Neural progenitor cell (in vitro differentiated cells): ENCODE data around the gene RBP5. TPM values are rescaled to one million over a fixed set of nuclear protein-coding genes. Genes with fewer than 3 reads are reported as not detected.

Source experiments
- DNase-seq: peaks from one replicate; pipeline ENCODE4 v3.0.0-alpha.2; 2016; ENCODE audit warnings: low spot score
- H2AFZ ChIP-seq: fragments of 200-600 bp; sonication (generic); replicated peaks from 2 replicates; pipeline ENCODE4 v1.6.1; 2016; ENCODE audit warnings: antibody characterized with exemption
- H3F3A ChIP-seq: fragments of 200-600 bp; sonication (generic); 2 replicates; pipeline ENCODE4 v1.6.1; 2016; ENCODE audit warnings: antibody characterized with exemption, low read depth
- H3K27ac ChIP-seq: fragments of 200-600 bp; sonication (generic); 2 replicates; pipeline ENCODE4 v1.5.1; 2016; ENCODE audit warnings: mild to moderate bottlenecking
- H3K27me3 ChIP-seq: fragments of 200-600 bp; sonication (generic); 2 replicates; pipeline ENCODE4 v1.6.1; 2016; ENCODE audit warnings: mild to moderate bottlenecking, moderate library complexity
- H3K36me3 ChIP-seq: fragments of 200-600 bp; sonication (generic); 2 replicates; pipeline ENCODE4 v1.5.1; 2016
- H3K4me1 ChIP-seq: fragments of 200-600 bp; sonication (generic); 2 replicates; pipeline ENCODE4 v1.6.1; 2016; ENCODE audit warnings: mixed run types
- H3K4me2 ChIP-seq: fragments of 200-600 bp; sonication (generic); 2 replicates; pipeline ENCODE4 v1.6.1; 2016
- H3K4me3 ChIP-seq: fragments of 200-600 bp; sonication (generic); 2 replicates; pipeline ENCODE4 v1.5.1; 2016
- H3K79me2 ChIP-seq: fragments of 200-600 bp; sonication (generic); 2 replicates; pipeline ENCODE4 v1.6.1; 2016; ENCODE audit warnings: low read depth
- H3K9ac ChIP-seq: fragments of 200-600 bp; sonication (generic); 2 replicates; pipeline ENCODE4 v1.6.1; 2016
- H3K9me3 ChIP-seq: fragments of 200-600 bp; sonication (generic); 2 replicates; pipeline ENCODE4 v1.5.1; 2016; ENCODE audit warnings: low read depth
- H4K20me1 ChIP-seq: fragments of 200-600 bp; sonication (generic); 2 replicates; pipeline ENCODE4 v1.6.1; 2016; ENCODE audit warnings: low read depth
- H3K27ac Mint-ChIP-seq: 3 replicates; pipeline ENCODE4 v1.8.0; 2021; ENCODE audit warnings: mixed read lengths
- H3K27me3 Mint-ChIP-seq: 2 replicates; pipeline ENCODE4 v1.8.0; 2022; ENCODE audit warnings: low read depth, mild to moderate bottlenecking, inconsistent platforms, moderate library complexity, mixed read lengths; ENCODE audit not compliant: insufficient read depth
- H3K36me3 Mint-ChIP-seq: 3 replicates; pipeline ENCODE4 v1.8.0; 2021; ENCODE audit warnings: mixed read lengths
- H3K4me1 Mint-ChIP-seq: 3 replicates; pipeline ENCODE4 v1.8.0; 2021; ENCODE audit warnings: mixed read lengths
- H3K4me3 Mint-ChIP-seq: 3 replicates; pipeline ENCODE4 v1.8.0; 2021; ENCODE audit warnings: mild to moderate bottlenecking, moderate library complexity, mixed read lengths
- H3K9me3 Mint-ChIP-seq: 3 replicates; pipeline ENCODE4 v1.8.0; 2020; ENCODE audit warnings: mixed read lengths
- EZH2 ChIP-seq: fragments of 200-600 bp; sonication (generic); IDR thresholded peaks from 2 replicates; pipeline ENCODE4 v1.6.1; 2017; ENCODE audit warnings: antibody characterized with exemption, mild to moderate bottlenecking, moderate library complexity
- EZH2phosphoT487 ChIP-seq: fragments of 200-600 bp; sonication (generic); IDR thresholded peaks from 2 replicates; pipeline ENCODE4 v1.6.1; 2017; ENCODE audit warnings: antibody characterized with exemption
- total RNA-seq: library from RNA; depleted of rRNA; stranded (reverse); fragments of >200 nt; gene quantifications from 2 replicates; pipeline ENCODE4 v1.2.3, GENCODE V29; 2015; ENCODE audit warnings: low replicate concordance
- TF ChIP-seq, protein P1 (sequence below): fragments of 200-600 bp; sonication (generic); IDR thresholded peaks from 2 replicates; pipeline ENCODE4 v1.5.1; 2017; ENCODE audit warnings: antibody characterized with exemption, mild to moderate bottlenecking

RBP5 gene
- total RNA-seq, 1 donor from 2014 or later: not detected

DNA sequence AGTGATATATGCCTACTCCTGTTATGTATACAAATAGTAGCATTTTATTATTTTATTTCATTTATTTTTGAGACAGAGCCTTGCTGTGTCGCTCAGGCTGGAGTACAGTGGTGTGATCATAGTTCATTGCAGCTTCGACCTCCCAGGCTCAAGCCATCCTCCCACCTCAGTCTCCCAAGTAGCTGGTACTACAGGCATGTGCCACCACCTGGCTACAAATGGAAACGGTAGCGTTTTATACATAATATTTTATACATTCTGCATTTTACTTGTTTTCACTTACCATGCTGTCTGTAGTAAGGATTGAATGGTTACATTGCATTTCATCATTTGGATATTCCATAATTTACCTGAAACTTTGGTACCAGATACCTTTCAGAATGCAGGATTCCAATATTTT is 50.5 kb downstream of the RBP5 start:
- no peaks in the 10 kb centered on the region for H3K79me2 ChIP-seq
- TF ChIP-seq EZH2phosphoT487 (no peak), EZH2 (no peak)
- TF ChIP-seq, protein P1, sequence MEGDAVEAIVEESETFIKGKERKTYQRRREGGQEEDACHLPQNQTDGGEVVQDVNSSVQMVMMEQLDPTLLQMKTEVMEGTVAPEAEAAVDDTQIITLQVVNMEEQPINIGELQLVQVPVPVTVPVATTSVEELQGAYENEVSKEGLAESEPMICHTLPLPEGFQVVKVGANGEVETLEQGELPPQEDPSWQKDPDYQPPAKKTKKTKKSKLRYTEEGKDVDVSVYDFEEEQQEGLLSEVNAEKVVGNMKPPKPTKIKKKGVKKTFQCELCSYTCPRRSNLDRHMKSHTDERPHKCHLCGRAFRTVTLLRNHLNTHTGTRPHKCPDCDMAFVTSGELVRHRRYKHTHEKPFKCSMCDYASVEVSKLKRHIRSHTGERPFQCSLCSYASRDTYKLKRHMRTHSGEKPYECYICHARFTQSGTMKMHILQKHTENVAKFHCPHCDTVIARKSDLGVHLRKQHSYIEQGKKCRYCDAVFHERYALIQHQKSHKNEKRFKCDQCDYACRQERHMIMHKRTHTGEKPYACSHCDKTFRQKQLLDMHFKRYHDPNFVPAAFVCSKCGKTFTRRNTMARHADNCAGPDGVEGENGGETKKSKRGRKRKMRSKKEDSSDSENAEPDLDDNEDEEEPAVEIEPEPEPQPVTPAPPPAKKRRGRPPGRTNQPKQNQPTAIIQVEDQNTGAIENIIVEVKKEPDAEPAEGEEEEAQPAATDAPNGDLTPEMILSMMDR: no peak
- Mint-ChIP-seq H3K4me1 (no peaks in the 10 kb centered on the region), H3K9me3 (peaks cover under 1% of the 10 kb centered on the region), H3K27ac (no peak overlapping the region), H3K4me3 (no peak overlapping the region), H3K36me3 (no peaks in the 10 kb centered on the region), H3K27me3 (peaks cover 3% of the 10 kb centered on the region)
- no peaks in the 10 kb centered on the region for H3K9me3 ChIP-seq
- H3F3A ChIP-seq: no peaks in the 10 kb centered on the region
- DNase-seq: no peak
- H3K9ac ChIP-seq: no peak overlapping the region
- no peak overlapping the region for H3K27ac ChIP-seq
- no peak overlapping the region for H3K4me2 ChIP-seq
- no peaks in the 10 kb centered on the region for H3K36me3 ChIP-seq
- H4K20me1 ChIP-seq: no peaks in the 10 kb centered on the region
- H2AFZ ChIP-seq: no peak overlapping the region
- no peak overlapping the region for H3K4me3 ChIP-seq
- H3K4me1 ChIP-seq: peaks cover 4% of the 10 kb centered on the region
- no peaks in the 10 kb centered on the region for H3K27me3 ChIP-seq

DNA sequence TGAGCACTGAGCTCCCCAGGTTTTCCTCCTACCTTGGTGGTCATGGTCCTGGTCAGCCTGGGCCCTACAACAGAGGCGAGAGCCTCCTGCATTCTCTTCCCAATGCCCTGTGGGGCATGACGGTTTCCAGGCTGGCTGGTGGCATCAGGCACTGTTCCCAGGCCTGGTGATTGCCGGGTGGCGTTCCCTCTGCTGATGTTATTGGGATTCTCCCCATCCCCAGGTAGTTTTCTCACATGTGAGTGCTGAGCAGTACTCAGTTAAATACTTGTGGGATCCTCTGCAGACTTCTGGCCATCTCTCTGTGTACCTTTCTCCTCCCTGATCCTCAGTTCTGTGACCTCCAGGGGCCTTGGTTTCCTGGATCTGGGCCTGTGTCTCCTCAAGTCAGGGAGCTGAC is 52.2 kb downstream of the RBP5 start:
- no peaks in the 10 kb centered on the region for H3K27me3 ChIP-seq
- no peak overlapping the region for H3K27ac ChIP-seq
- no peaks in the 10 kb centered on the region for H3K9me3 ChIP-seq
- H3K79me2 ChIP-seq: no peaks in the 10 kb centered on the region
- H3K4me2 ChIP-seq: no peak overlapping the region
- no peak overlapping the region for H3K4me3 Mint-ChIP-seq
- H3K27ac Mint-ChIP-seq: no peak overlapping the region
- no peak overlapping the region for H3K4me3 ChIP-seq
- no peak overlapping the region for H2AFZ ChIP-seq
- no peaks in the 10 kb centered on the region for H3K9me3 Mint-ChIP-seq
- no peaks in the 10 kb centered on the region for H4K20me1 ChIP-seq
- H3K4me1 ChIP-seq: peaks cover 4% of the 10 kb centered on the region
- no peaks in the 10 kb centered on the region for H3F3A ChIP-seq
- no peaks in the 10 kb centered on the region for H3K36me3 Mint-ChIP-seq
- no peaks in the 10 kb centered on the region for H3K36me3 ChIP-seq
- DNase-seq: no peak
- no peaks in the 10 kb centered on the region for H3K4me1 Mint-ChIP-seq
- peaks cover 3% of the 10 kb centered on the region for H3K27me3 Mint-ChIP-seq
- no peak overlapping the region for H3K9ac ChIP-seq
- TF ChIP-seq EZH2: no peak
- TF ChIP-seq EZH2phosphoT487: no peak
- TF ChIP-seq, protein P1: no peak

GRCh38 chr12:7075939-7076338 is 52.8 kb downstream of the RBP5 start:
- Mint-ChIP-seq H3K9me3 (no peaks in the 10 kb centered on the region), H3K27ac (no peak overlapping the region), H3K36me3 (no peaks in the 10 kb centered on the region), H3K27me3 (peaks cover 3% of the 10 kb centered on the region), H3K4me3 (no peak overlapping the region), H3K4me1 (no peaks in the 10 kb centered on the region)
- no peaks in the 10 kb centered on the region for H3K36me3 ChIP-seq
- H3K4me3 ChIP-seq: no peak overlapping the region
- no peak for TF ChIP-seq EZH2
- TF ChIP-seq EZH2phosphoT487: no peak
- TF ChIP-seq, protein P1: no peak
- H3K9me3 ChIP-seq: no peaks in the 10 kb centered on the region
- no peaks in the 10 kb centered on the region for H3K79me2 ChIP-seq
- no peak overlapping the region for H3K9ac ChIP-seq
- DNase-seq: no peak
- no peak overlapping the region for H2AFZ ChIP-seq
- H3F3A ChIP-seq: no peaks in the 10 kb centered on the region
- H3K27ac ChIP-seq: no peak overlapping the region
- no peaks in the 10 kb centered on the region for H3K27me3 ChIP-seq
- H4K20me1 ChIP-seq: no peaks in the 10 kb centered on the region
- peaks cover 4% of the 10 kb centered on the region for H3K4me1 ChIP-seq
- no peak overlapping the region for H3K4me2 ChIP-seq

DNA sequence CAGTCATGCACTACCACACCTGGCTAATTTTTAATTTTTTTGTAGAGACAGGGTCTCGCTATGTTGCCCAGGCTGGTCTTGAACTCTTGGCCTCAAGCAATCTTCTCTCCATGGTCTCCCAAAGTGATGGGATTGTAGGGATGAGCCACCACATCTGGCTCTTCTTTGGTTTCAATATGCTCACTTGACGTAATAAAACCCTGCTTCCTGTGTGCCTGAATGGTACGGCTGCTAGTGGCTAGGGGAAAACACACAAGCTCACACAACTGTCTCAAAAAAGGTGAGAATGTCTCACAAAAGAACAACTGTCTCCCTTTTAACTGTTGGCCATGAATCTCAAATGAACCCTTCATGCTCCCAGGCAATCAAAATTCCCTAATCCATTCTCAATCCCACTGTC is 53.2 kb downstream of the RBP5 start:
- H3K36me3 Mint-ChIP-seq: no peaks in the 10 kb centered on the region
- DNase-seq: no peak
- no peaks in the 10 kb centered on the region for H3K4me1 Mint-ChIP-seq
- peaks cover 2% of the 10 kb centered on the region for H3K27me3 Mint-ChIP-seq
- H3K4me3 ChIP-seq: no peak overlapping the region
- no peaks in the 10 kb centered on the region for H3K9me3 ChIP-seq
- H3K4me2 ChIP-seq: no peak overlapping the region
- TF ChIP-seq EZH2: no peak
- no peaks in the 10 kb centered on the region for H4K20me1 ChIP-seq
- no peaks in the 10 kb centered on the region for H3F3A ChIP-seq
- H3K9ac ChIP-seq: no peak overlapping the region
- H3K36me3 ChIP-seq: no peaks in the 10 kb centered on the region
- no peaks in the 10 kb centered on the region for H3K79me2 ChIP-seq
- H3K4me3 Mint-ChIP-seq: no peak overlapping the region
- no peak overlapping the region for H3K27ac ChIP-seq
- peaks cover 4% of the 10 kb centered on the region for H3K4me1 ChIP-seq
- no peak overlapping the region for H3K27ac Mint-ChIP-seq
- no peaks in the 10 kb centered on the region for H3K9me3 Mint-ChIP-seq
- H3K27me3 ChIP-seq: no peaks in the 10 kb centered on the region
- no peak overlapping the region for H2AFZ ChIP-seq
